GM21360 (cell line): ENCODE measurements around the gene SPRED2.

ENCODE experiments used
- ATAC-seq: cut with Tn5 transposase; IDR thresholded peaks from one replicate; pipeline ENCODE4 v1.9.1; 2021; ENCODE audit warnings: mild to moderate bottlenecking, moderate library complexity; ENCODE audit not compliant: unreplicated experiment

SPRED2 gene

GRCh38 chr2:65416321-65416720 is 16.1 kb downstream of the SPRED2 start:
- ATAC-seq, result no peak

- no peak for ATAC-seq
Measured at GRCh38 chr2:65415091-65415490, 17.3 kb downstream of the SPRED2 start.

- no peak for ATAC-seq
Measured at GRCh38 chr2:65413610-65414009, 18.8 kb downstream of the SPRED2 start.

GRCh38 chr2:65413106-65413505 is 19.3 kb downstream of the SPRED2 start:
- ATAC-seq, result no peak

- no peak for ATAC-seq
Measured at GRCh38 chr2:65411056-65411795, 21.2 kb downstream of the SPRED2 start.

GRCh38 chr2:65409045-65409444 is 23.4 kb downstream of the SPRED2 start:
- no peak for ATAC-seq

GRCh38 chr2:65407240-65407639 is 25.2 kb downstream of the SPRED2 start:
- ATAC-seq, result no peak

GRCh38 chr2:65404988-65405697 is 27.3 kb downstream of the SPRED2 start:
- ATAC-seq, result no peak

GRCh38 chr2:65403529-65403915 is 28.9 kb downstream of the SPRED2 start:
- no peak for ATAC-seq

GRCh38 chr2:65402780-65403528 is 29.4 kb downstream of the SPRED2 start:
- ATAC-seq, result no peak

GRCh38 chr2:65402323-65402722 is 30.1 kb downstream of the SPRED2 start:
- no peak for ATAC-seq

GRCh38 chr2:65397122-65397521 is 35.3 kb downstream of the SPRED2 start:
- no peak for ATAC-seq

GRCh38 chr2:65396348-65397026 is 35.9 kb downstream of the SPRED2 start:
- no peak for ATAC-seq

GRCh38 chr2:65395621-65396347 is 36.6 kb downstream of the SPRED2 start:
- no peak for ATAC-seq

GRCh38 chr2:65393743-65394422 is 38.5 kb downstream of the SPRED2 start:
- no peak for ATAC-seq

- ATAC-seq, result no peak
Measured at GRCh38 chr2:65393046-65393445, 39.4 kb downstream of the SPRED2 start.

- no peak for ATAC-seq
Measured at GRCh38 chr2:65392609-65393008, 39.8 kb downstream of the SPRED2 start.

GRCh38 chr2:65390134-65390533 is 42.3 kb downstream of the SPRED2 start:
- ATAC-seq, result peak; percentile 66

- ATAC-seq, result no peak
Measured at GRCh38 chr2:65389476-65389875, 42.9 kb downstream of the SPRED2 start.
